Activated T-cell treated with anti-CD3 and anti-CD28 coated beads, Interleukin-2, amount 50 U/mL, for 4 hours (primary cell): ENCODE measurements around the gene MPP2. TPM values are rescaled to one million over a fixed set of nuclear protein-coding genes. Genes with fewer than 3 reads are reported as not detected.

Experiments
- ATAC-seq, 2 donors: fragments of 200-7000 bp; cut with Tn5 transposase; one replicate each; pipeline ENCODE4 v1.10.0; 2021
- DNase-seq: peaks from one replicate; pipeline ENCODE4 v3.0.0-alpha.2; 2020
- H3K27me3 Mint-ChIP-seq: one replicate; pipeline ENCODE4 v1.8.0; 2021; ENCODE audit warnings: low read depth, mixed read lengths
- H3K36me3 Mint-ChIP-seq: one replicate; pipeline ENCODE4 v1.8.0; 2022; ENCODE audit warnings: mixed read lengths; ENCODE audit not compliant: insufficient read depth
- H3K4me1 Mint-ChIP-seq: one replicate; pipeline ENCODE4 v1.8.0; 2021; ENCODE audit warnings: low read depth, mixed read lengths
- H3K4me3 Mint-ChIP-seq: one replicate; pipeline ENCODE4 v1.8.0; 2021; ENCODE audit warnings: mild to moderate bottlenecking, moderate library complexity, mixed read lengths
- H3K9me3 Mint-ChIP-seq: one replicate; pipeline ENCODE4 v1.8.0; 2021; ENCODE audit warnings: mixed read lengths
- total RNA-seq, 3 donors: library from RNA; stranded (reverse); gene quantifications; one replicate each; pipeline ENCODE4 v1.2.1, GENCODE V29; 2021

MPP2 gene
- total RNA-seq, 3 donors from 2014 or later: 0.21 to 0.91 (median 0.54) TPM

GRCh38 chr17:43829738-43830137, 77.6 kb downstream of the MPP2 start:
- no peak overlapping the region for H3K4me3 Mint-ChIP-seq
- DNase-seq (no peak), ATAC-seq (no peak)
- H3K4me1 Mint-ChIP-seq: peaks cover 10% of the 10 kb centered on the region
- no peaks in the 10 kb centered on the region for H3K36me3 Mint-ChIP-seq
- H3K27me3 Mint-ChIP-seq: peaks cover 28% of the 10 kb centered on the region
- H3K9me3 Mint-ChIP-seq: no peaks in the 10 kb centered on the region

- Mint-ChIP-seq H3K4me3 (no peak overlapping the region), H3K9me3 (no peaks in the 10 kb centered on the region), H3K27me3 (peaks cover 13% of the 10 kb centered on the region), H3K4me1 (peaks cover 3% of the 10 kb centered on the region), H3K36me3 (no peaks in the 10 kb centered on the region)
- no peak for ATAC-seq
- no peak for DNase-seq
Measured at GRCh38 chr17:43827596-43827995, 79.7 kb downstream of the MPP2 start.

GRCh38 chr17:43826206-43826605, 81.1 kb downstream of the MPP2 start:
- no peak for DNase-seq
- Mint-ChIP-seq H3K27me3 (peaks cover 3% of the 10 kb centered on the region), H3K9me3 (no peaks in the 10 kb centered on the region), H3K4me1 (peaks cover 3% of the 10 kb centered on the region), H3K4me3 (no peak overlapping the region), H3K36me3 (no peaks in the 10 kb centered on the region)
- ATAC-seq: no peak

- H3K4me3 Mint-ChIP-seq: no peak overlapping the region
- DNase-seq: no peak
- no peaks in the 10 kb centered on the region for H3K36me3 Mint-ChIP-seq
- no peaks in the 10 kb centered on the region for H3K9me3 Mint-ChIP-seq
- no peak for ATAC-seq
- no peaks in the 10 kb centered on the region for H3K4me1 Mint-ChIP-seq
- no peaks in the 10 kb centered on the region for H3K27me3 Mint-ChIP-seq
Measured at GRCh38 chr17:43825567-43825966, 81.8 kb downstream of the MPP2 start.

Other genes with a start within 250 kb of the MPP2 start
- gene MEOX1, start 245.6 kb downstream of the MPP2 start, total RNA-seq: under 1 TPM; 0.21 to 0.35 (median 0.24) TPM
- not detected for gene SOST, start 148.7 kb downstream of the MPP2 start, total RNA-seq
- 10 to 100 TPM; 16.9 to 17.4 (median 17.2) TPM for gene DUSP3, start 128.6 kb downstream of the MPP2 start, total RNA-seq
- not detected for gene CFAP97D1, start 127.1 kb downstream of the MPP2 start, total RNA-seq
- under 1 TPM; 0.24 to 0.94 (median 0.87) TPM for gene MPP3, start 74.4 kb downstream of the MPP2 start, total RNA-seq
- not detected for gene CD300LG, start 60.4 kb downstream of the MPP2 start, total RNA-seq
- not detected for gene PPY, start 34.9 kb upstream of the MPP2 start, total RNA-seq
- gene PYY, start 46.4 kb upstream of the MPP2 start, total RNA-seq: not detected
- under 1 TPM; 0.25 to 0.52 (median 0.45) TPM for gene NAGS, start 97.1 kb upstream of the MPP2 start, total RNA-seq
- 10 to 100 TPM; 20.2 to 23.1 (median 22.5) TPM for gene TMEM101, start 107.4 kb upstream of the MPP2 start, total RNA-seq
- gene LSM12, start 159.1 kb upstream of the MPP2 start, total RNA-seq: 10 to 100 TPM; 77.6 to 88.2 (median 85.9) TPM
- gene G6PC3, start 163.2 kb upstream of the MPP2 start, total RNA-seq: 10 to 100 TPM; 24.7 to 28.4 (median 24.9) TPM
- gene HDAC5, start 216.1 kb upstream of the MPP2 start, total RNA-seq: 10 to 100 TPM; 14.6 to 19.7 (median 16.2) TPM
- gene HROB, start 234.4 kb upstream of the MPP2 start, total RNA-seq: 1 to 10 TPM; 6.4 to 9.4 (median 7.9) TPM